Endothelial cell (in vitro differentiated cells): ENCODE results near the gene SP3. TPM values are rescaled to one million over a fixed set of nuclear protein-coding genes. Genes with fewer than 3 reads are reported as not detected.

Experiments used
- DNase-seq: peaks from one replicate; pipeline ENCODE4 v3.0.0; 2021; ENCODE audit warnings: low spot score
- H3K27ac Mint-ChIP-seq: one replicate; pipeline ENCODE4 v1.8.0; 2021; ENCODE audit warnings: mixed read lengths, inconsistent platforms; ENCODE audit not compliant: unreplicated experiment
- H3K27me3 Mint-ChIP-seq: one replicate; pipeline ENCODE4 v1.8.0; 2021; ENCODE audit warnings: mild to moderate bottlenecking, moderate library complexity, mixed read lengths, inconsistent platforms; ENCODE audit not compliant: unreplicated experiment
- H3K36me3 Mint-ChIP-seq: one replicate; pipeline ENCODE4 v1.8.0; 2021; ENCODE audit warnings: mild to moderate bottlenecking, low read depth, mixed read lengths, inconsistent platforms; ENCODE audit not compliant: unreplicated experiment
- H3K4me1 Mint-ChIP-seq: one replicate; pipeline ENCODE4 v1.8.0; 2021; ENCODE audit warnings: mild to moderate bottlenecking, mixed read lengths, inconsistent platforms; ENCODE audit not compliant: unreplicated experiment
- H3K4me3 Mint-ChIP-seq: one replicate; pipeline ENCODE4 v1.8.0; 2021; ENCODE audit warnings: mild to moderate bottlenecking, mixed read lengths, inconsistent platforms; ENCODE audit not compliant: unreplicated experiment
- H3K9me3 Mint-ChIP-seq: one replicate; pipeline ENCODE4 v1.8.0; 2021; ENCODE audit warnings: mixed read lengths, inconsistent platforms; ENCODE audit not compliant: unreplicated experiment
- CTCF ChIP-seq: fragments of 200-600 bp; sonication (generic); IDR thresholded peaks from one replicate; pipeline ENCODE4 v1.5.0; 2021; ENCODE audit warnings: antibody characterized with exemption; ENCODE audit not compliant: unreplicated experiment
- total RNA-seq: library from RNA; stranded (reverse); fragmentation: NEBNext Ultra II Directional; extraction: Animal tissue kit (Norgen Biotek cat#: 25700); gene quantifications from one replicate; pipeline ENCODE4 v1.2.1, GENCODE V29; 2021; ENCODE audit not compliant: unreplicated experiment

The SP3 gene
- total RNA-seq, 1 donor from 2014 or later, result 76.2 TPM

GRCh38 chr2:173866874-173867618 is 98.1 kb downstream of the SP3 start:
- DNase-seq, result no peak
- Mint-ChIP-seq H3K4me3 (no peak overlapping the region), H3K36me3 (no peaks in the 10 kb centered on the region), H3K9me3 (no peaks in the 10 kb centered on the region), H3K27ac (no peak overlapping the region), H3K4me1 (peaks cover 11% of the 10 kb centered on the region), H3K27me3 (no peaks in the 10 kb centered on the region)
- TF ChIP-seq CTCF, result no peak

- Mint-ChIP-seq H3K9me3 (no peaks in the 10 kb centered on the region), H3K36me3 (no peaks in the 10 kb centered on the region), H3K4me1 (peaks cover 13% of the 10 kb centered on the region), H3K27me3 (no peaks in the 10 kb centered on the region), H3K27ac (no peak overlapping the region), H3K4me3 (no peak overlapping the region)
- DNase-seq, result no peak
- TF ChIP-seq CTCF, result no peak
These were observed 99.0 kb downstream of the SP3 start for GRCh38 chr2:173865971-173866873.

- H3K27ac Mint-ChIP-seq, result no peak overlapping the region
- no peak overlapping the region for H3K4me3 Mint-ChIP-seq
- no peak for TF ChIP-seq CTCF
- peaks cover 2% of the 10 kb centered on the region for H3K27me3 Mint-ChIP-seq
- no peaks in the 10 kb centered on the region for H3K36me3 Mint-ChIP-seq
- no peak for DNase-seq
- H3K9me3 Mint-ChIP-seq, result no peaks in the 10 kb centered on the region
- peaks cover 34% of the 10 kb centered on the region for H3K4me1 Mint-ChIP-seq
These were observed 102.5 kb downstream of the SP3 start for GRCh38 chr2:173862612-173863217.

GRCh38 chr2:173860566-173860965 is 104.6 kb downstream of the SP3 start:
- DNase-seq, result no peak

More at GRCh38 chr2:173860566-173860965, 104.6 kb downstream of the SP3 start:
- H3K4me3 Mint-ChIP-seq, result no peak overlapping the region
- H3K27me3 Mint-ChIP-seq, result peaks cover 2% of the 10 kb centered on the region
- peaks cover 29% of the 10 kb centered on the region for H3K4me1 Mint-ChIP-seq
- H3K36me3 Mint-ChIP-seq, result no peaks in the 10 kb centered on the region
- no peak overlapping the region for H3K27ac Mint-ChIP-seq
- H3K9me3 Mint-ChIP-seq, result no peaks in the 10 kb centered on the region
- TF ChIP-seq CTCF, result no peak
